GM19043 (cell line): ENCODE data around the gene ZNF775.

Experiments
- ATAC-seq: cut with Tn5 transposase; IDR thresholded peaks from one replicate; pipeline ENCODE4 v1.9.1; 2021; ENCODE audit warnings: low read depth; ENCODE audit not compliant: unreplicated experiment

The ZNF775 gene

GRCh38 chr7:150410131-150410530 is 31.0 kb downstream of the ZNF775 start:
- ATAC-seq: no peak

DNA sequence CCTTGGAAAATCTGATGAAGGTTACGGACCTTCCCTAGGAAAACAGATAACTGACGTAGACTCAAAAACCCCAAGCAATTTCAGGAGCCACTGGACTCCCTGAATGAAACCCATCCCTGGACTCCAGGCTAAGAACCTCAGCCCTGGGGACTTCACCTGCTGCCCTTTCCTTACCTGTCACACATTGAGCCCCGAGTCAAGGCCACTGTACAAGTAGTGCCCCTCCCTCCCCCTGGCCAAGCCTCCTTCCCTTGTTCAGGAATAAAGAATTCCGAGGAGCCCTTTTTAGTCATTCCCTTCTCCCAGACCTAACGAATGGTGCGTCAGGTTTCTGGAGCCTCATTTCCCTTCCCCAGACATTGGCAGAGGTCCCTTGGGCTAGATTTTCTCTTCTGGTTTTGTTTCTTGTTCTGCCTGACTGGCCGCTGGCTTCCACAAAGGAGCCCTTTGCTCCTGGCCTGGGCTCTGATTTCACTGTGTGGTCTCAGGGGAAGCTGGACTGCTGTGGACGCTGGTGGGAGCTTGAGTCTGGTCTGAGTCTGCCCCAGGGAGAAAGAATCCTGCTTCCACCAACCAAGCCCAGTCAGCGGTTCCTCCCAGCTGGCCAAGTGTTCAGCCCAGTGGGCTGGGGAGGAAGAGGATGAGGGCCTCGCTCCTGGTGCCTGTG is 31.7 kb downstream of the ZNF775 start:
- no peak for ATAC-seq

DNA sequence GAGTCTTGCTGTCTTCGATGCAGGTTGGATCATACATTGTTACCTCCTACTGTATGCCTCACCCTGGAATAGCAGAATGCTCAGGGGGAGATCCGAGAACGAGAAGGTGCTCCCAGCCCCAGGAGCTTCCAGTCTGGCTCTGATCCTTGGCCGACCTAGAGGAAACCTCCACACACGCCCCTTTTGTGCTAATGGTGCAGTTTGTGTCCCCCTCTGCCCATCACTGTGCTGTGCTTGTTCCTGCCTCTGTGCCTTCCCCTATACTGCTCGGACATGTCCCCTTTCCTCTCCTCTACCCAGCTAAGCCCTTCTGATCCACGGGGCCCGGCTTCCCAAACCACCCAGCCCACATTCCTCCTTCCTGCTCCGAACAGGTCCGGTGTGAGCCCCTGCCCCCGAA is 32.5 kb downstream of the ZNF775 start:
- no peak for ATAC-seq

GRCh38 chr7:150412016-150412415 is 32.9 kb downstream of the ZNF775 start:
- no peak for ATAC-seq

DNA sequence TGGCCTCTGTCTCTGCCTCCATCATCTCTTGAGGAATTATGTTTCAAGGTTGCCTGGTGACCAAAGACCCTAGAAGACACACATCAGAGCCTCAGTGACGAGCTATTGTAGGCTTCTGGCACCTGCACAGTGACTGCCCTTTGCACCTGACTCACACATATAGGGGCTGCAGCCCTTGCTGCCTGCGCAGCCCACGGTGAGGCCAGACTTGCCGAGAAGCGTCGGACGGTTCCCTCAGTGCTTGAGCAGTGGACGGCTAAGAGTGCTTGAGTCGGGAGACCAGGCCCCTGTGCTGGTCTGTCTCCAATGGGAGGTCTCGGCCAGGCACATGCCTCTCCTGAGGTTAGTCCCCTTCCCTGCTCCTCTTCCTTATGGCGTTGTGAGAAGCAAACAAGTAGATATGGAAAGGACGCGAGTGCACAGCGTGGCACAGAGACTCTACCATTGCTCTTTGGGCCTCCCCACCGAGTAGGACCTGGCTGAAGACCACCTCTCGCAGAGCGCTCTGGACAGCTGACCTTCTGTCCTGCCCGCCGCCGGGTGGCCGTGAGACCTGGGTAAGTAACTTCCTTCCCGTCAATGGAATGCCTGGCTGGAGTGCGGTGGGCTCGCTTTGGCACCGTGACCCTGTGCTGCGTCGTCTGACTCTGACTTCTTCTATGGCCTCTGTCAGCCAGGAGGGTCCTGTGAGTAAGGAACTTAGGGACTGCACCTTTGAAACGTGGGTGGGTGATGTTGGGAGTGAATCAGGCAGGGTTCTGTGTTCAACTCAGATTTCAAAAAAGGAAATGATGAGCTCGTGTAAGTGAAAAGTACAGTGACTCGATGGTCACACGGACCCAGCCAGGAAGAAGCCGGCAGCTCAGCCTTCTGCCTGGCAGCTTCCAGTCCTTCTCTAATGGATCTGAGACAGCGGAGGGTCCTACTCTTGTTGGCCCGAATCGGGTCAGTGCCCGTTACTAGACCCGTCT is 33.7 kb downstream of the ZNF775 start:
- no peak for ATAC-seq

DNA sequence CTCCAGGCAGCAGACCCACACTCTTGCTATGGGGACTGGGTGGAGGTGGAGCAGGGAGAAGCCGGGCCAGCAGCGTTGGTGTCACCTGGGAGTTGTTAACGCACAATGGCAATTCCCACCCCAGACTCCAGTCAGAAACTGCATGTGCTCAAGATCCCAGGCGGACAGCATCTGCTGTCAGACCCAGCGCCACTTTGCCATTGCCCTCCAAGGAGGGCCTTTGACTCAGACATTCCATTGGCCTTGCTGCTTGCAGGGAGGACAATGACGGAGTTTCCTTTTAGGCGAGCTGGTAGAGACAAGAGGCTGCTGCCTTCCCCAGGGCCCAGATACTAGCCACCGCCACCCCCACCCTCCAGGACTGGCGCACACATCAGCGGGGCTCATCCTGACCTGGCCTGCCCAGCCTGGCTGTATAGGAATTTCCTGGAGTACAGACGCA is 34.5 kb downstream of the ZNF775 start:
- ATAC-seq: no peak

DNA sequence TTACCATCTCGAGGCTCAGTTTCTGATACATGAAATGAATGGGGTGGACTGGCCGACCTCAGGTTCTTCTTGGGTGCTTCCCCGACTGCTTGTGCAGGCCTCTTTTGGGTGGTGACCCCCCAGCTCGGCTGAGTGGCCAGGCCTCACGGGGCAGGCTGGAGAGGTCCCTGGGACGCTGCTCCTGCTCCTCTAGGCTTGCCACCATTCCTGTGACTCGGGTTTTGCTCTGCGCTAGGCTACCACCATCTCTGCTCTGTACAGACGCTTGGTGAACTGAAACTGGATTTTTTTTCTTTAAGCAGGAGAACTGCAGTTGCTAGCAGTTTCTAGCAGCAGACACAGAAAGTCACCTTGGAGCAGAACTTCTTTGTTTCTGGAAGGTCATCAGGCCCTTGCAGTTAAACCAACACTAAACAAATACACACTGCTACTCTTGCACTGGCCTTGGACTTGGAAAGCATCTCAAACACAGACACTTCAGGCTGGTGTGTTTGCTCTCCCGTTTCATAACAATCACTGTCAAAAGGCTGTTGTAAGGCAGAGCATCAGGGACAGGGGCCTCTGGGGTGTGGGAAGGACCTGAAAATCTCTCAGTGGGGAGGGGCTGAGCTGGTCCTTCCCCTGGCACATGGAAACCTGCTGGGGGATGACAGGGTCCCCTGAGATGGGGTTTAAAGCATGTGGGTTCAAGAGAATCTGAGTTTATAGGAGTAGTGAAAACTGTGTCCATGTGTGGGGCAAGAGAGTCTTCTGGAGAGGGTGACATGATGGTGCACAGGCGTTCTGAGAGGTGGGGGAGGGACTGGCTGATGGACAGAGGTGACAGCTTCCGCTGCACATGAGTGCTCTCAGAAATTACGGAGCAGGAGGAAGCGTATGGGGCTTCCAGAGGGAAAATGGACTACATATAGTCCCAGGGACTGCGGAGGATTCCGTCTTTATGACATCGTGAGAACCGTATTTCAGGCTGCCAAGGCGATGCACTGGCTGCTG is 36.3 kb downstream of the ZNF775 start:
- ATAC-seq: no peak

DNA sequence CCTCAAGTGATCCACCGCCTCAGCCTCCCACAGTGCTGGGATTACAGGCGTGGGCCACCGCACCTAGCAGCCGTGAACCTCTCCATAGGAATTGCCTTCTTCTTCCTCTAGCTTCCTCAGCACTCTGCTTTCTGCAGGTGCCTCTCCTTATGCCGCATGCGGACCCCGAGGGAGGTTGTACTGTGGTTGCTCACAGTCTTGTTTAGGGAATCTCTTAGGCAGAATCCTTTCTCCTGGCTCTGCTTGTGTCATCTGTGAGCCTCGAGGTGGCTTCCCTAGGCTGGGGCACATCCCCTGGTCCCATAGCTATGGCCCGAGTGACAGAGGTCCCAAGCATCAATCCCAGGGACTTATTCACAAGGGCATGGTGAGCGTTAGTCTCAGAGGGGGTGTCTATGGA is 38.1 kb downstream of the ZNF775 start:
- no peak for ATAC-seq

- ATAC-seq: no peak
These were observed 38.7 kb downstream of the ZNF775 start for GRCh38 chr7:150417863-150418262.

DNA sequence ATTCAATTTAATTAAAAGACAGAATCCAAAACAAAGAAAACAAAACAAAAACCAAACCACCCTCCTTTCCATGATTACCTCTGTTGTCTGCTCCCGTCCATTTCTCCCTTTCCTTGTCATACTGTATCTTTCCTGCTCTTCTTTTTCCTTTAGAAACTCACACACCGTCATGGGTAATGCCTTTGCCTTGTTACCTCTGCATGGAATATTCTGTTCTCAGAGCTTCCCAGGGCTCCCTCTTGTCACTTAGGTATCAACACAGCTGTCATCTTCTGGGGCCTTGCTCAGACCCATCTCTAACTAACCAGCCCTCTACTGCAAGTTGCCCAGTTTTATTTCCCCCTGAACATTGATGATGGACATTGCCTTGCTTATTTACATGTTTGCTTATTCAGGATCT is 41.1 kb downstream of the ZNF775 start:
- ATAC-seq: no peak

DNA sequence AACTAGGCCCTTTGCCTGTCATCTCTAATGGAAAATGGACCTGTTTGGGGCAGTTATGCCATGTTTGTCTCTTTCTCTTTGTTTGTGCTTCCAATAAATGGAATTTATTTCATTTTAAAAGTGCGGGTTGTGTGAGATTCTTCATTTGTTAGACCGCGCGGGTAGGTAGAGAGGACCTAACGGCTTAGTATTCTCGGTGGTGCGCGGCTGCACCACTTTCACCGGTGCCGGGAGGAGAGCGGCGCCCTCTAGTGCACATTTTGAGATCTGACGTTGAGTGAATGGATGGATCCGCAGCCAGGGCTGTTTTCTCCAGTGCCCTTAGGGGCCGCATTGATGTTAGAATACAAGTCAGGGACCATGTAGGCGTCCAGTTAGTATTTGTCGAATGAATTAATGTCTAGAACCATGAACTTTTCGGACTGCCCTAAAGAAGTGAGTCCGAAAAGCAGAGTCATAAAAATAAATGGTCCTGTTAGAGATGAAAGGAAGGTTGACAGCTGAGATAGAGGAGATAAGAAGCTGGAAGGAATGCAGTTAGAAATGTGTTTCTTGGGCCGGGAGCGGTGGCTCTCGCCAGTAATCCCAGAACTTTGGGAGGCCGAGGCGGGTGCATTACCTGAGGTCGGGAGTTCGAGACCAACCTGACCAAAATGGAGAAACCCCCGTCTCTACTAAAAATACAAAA is 42.0 kb downstream of the ZNF775 start:
- ATAC-seq: peak; percentile 99

- ATAC-seq: no peak
These were observed 42.7 kb downstream of the ZNF775 start for GRCh38 chr7:150421831-150422230.

GRCh38 chr7:150425670-150426069 is 46.5 kb downstream of the ZNF775 start:
- ATAC-seq: no peak

- ATAC-seq: no peak
These were observed 49.7 kb downstream of the ZNF775 start for GRCh38 chr7:150428671-150429451.

GRCh38 chr7:150429699-150430098 is 50.6 kb downstream of the ZNF775 start:
- no peak for ATAC-seq

DNA sequence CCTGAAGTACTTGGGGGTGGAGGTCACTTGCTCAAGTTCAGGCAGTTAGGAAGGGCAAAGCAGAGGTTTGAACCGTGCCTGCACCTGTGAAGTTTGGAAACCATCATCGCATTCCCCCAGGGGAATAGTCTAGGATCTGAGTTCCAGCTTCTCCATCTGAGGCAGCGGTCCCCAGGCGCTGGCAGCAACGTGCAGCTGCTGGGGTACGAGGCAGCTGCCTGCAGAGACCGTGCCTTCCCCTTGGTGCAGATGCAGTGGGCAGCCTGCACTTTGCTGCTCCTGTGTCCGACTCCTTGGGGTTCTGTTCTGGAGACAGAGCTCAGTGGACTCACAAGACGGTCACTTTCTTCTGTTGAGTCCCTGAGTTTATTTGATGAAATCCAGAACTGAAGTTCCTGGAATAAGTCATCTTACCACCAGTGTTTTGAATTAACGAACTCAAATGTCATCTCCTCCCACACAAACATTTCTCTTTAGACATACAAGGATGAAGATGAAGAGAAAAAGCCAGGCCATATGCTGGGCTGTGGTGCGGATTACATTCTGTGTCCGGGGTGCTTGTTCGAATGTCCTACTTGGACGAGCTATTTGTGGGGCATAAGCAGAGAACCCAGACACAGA is 51.4 kb downstream of the ZNF775 start:
- ATAC-seq: no peak

- no peak for ATAC-seq
These were observed 52.9 kb downstream of the ZNF775 start for GRCh38 chr7:150431839-150432658.
